ENCODE data around the gene COL5A1. TPM values are rescaled to one million over a fixed set of nuclear protein-coding genes. Genes with fewer than 3 reads are reported as not detected.

Gene COL5A1
- total and polyA plus RNA-seq, 11 donors: 7.6 to 91.3 (median 13.4) TPM

DNA sequence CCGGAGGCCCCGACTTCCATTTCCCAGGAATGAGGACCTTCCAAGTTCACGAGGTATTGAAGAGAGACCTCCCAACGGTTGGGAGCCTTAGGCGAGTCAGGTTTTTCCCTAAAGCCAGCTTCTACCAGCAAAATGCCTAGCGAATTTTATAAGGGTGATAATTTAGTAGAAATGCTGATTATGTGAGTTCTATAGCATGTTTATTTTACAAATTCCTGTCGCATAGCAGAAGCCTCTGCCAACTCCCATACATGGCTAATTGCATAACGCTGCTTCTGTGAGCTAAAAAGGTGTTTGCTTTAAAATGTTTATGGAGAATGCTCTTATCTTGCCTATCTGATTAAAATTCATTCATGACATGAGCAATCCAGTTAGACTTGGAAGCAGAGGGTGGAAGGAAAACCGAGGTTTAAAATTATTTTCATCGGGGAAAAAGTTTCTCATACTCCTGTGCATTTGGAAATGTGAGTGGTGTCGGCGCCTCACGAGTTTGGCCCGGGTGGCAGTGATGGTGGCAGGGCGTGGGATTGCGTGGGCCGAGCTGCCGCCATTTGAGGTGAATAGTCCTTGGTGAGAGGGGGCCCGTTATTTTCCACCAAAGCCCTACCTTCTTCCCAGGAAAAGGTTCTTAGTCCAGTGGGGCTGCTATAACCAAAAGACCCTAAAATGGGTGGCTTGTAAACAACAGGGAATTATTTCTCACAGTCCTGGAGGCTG is 134.6 kb downstream of the COL5A1 start:
- TF ChIP-seq, protein P1, sequence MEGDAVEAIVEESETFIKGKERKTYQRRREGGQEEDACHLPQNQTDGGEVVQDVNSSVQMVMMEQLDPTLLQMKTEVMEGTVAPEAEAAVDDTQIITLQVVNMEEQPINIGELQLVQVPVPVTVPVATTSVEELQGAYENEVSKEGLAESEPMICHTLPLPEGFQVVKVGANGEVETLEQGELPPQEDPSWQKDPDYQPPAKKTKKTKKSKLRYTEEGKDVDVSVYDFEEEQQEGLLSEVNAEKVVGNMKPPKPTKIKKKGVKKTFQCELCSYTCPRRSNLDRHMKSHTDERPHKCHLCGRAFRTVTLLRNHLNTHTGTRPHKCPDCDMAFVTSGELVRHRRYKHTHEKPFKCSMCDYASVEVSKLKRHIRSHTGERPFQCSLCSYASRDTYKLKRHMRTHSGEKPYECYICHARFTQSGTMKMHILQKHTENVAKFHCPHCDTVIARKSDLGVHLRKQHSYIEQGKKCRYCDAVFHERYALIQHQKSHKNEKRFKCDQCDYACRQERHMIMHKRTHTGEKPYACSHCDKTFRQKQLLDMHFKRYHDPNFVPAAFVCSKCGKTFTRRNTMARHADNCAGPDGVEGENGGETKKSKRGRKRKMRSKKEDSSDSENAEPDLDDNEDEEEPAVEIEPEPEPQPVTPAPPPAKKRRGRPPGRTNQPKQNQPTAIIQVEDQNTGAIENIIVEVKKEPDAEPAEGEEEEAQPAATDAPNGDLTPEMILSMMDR (IDR thresholded peaks at IDR 0.05): no peak
- TF ChIP-seq POLR2A (IDR thresholded peaks at IDR 0.05): no peak
- H3K4me1 ChIP-seq: peaks cover 0 to 30% (median 7%) of the 10 kb centered on the region in 12 donors
- no peaks in the 10 kb centered on the region for H3K9me3 ChIP-seq
- intact Hi-C loops (cut with DNase I): loop anchor here in 8 of 10 donors (5.0 to 10.0 kb wide), 7 partner anchors 119 to 639 kb away; no protein-coding TSS in a partner anchor
- H3K36me3 ChIP-seq: peaks cover 0 to 69% (median 15%) of the 10 kb centered on the region in 9 donors
- H3K27me3 ChIP-seq: no peaks in the 10 kb centered on the region
- DNase-seq: no peak
- WGBS, 4 donors: 90 to 92% (median 91%) methylated on average over 19 of the region's 19 CpGs
- ATAC-seq: no peak
- no peak overlapping the region for H3K4me3 ChIP-seq
- H3K27ac ChIP-seq: no peak overlapping the region

DNA sequence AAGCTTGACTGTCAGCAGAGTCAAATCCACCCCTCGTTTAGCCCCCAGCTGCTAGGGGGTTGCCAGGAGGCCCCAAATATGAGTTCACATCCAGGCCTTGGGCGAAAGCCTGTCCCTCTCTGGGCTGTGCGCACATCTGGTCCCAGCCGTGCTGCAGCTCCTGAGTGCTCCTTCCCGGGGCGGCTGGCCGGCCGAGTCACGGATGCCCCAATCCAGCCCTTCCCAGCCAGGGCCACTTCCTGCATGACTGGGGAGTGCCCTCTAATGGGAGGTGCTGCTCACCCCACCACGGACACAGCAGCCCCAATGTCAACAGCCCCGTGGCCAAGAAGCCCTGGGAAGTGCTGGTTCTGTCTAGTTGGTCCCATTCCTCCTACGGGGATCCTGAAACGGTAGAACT is 135.6 kb downstream of the COL5A1 start:
- intact Hi-C loops (cut with DNase I): loop anchor here in 8 of 10 donors (5.0 to 10.0 kb wide), 7 partner anchors 118 to 638 kb away; no protein-coding TSS in a partner anchor
- no peaks in the 10 kb centered on the region for H3K27me3 ChIP-seq
- 88 to 95% (median 91%) methylated on average over 8 to 13 of the region's 13 CpGs for WGBS, 4 donors
- H3K4me1 ChIP-seq: peaks cover 0 to 24% (median 5%) of the 10 kb centered on the region in 12 donors
- DNase-seq (no peak), ATAC-seq (no peak)
- no peak overlapping the region for H3K4me3 ChIP-seq
- TF ChIP-seq, protein P1 (IDR thresholded peaks at IDR 0.05): no peak
- TF ChIP-seq POLR2A (IDR thresholded peaks at IDR 0.05): no peak
- peaks cover 0 to 75% (median 15%) of the 10 kb centered on the region in 9 donors for H3K36me3 ChIP-seq
- no peaks in the 10 kb centered on the region for H3K9me3 ChIP-seq
- H3K27ac ChIP-seq: no peak overlapping the region

GRCh38 chr9:134778156-134778555 is 136.6 kb downstream of the COL5A1 start:
- Histone ChIP-seq H3K27me3 (no peaks in the 10 kb centered on the region), H3K27ac (no peak overlapping the region), H3K4me1 (peaks cover 0 to 29% (median 5%) of the 10 kb centered on the region in 12 donors), H3K9me3 (no peaks in the 10 kb centered on the region), H3K4me3 (no peak overlapping the region), H3K36me3 (peaks cover 0 to 68% (median 15%) of the 10 kb centered on the region in 9 donors)
- 85 to 95% (median 87%) methylated on average over 11 to 13 of the region's 13 CpGs for WGBS, 4 donors
- ATAC-seq: no peak
- no peak for DNase-seq
- intact Hi-C loops (cut with DNase I): loop anchor here in 9 of 10 donors (2.0 to 10.0 kb wide), 8 partner anchors 117 to 637 kb away; no protein-coding TSS in a partner anchor
- no peak for TF ChIP-seq POLR2A (IDR thresholded peaks at IDR 0.05)
- TF ChIP-seq, protein P1 (IDR thresholded peaks at IDR 0.05): no peak

DNA sequence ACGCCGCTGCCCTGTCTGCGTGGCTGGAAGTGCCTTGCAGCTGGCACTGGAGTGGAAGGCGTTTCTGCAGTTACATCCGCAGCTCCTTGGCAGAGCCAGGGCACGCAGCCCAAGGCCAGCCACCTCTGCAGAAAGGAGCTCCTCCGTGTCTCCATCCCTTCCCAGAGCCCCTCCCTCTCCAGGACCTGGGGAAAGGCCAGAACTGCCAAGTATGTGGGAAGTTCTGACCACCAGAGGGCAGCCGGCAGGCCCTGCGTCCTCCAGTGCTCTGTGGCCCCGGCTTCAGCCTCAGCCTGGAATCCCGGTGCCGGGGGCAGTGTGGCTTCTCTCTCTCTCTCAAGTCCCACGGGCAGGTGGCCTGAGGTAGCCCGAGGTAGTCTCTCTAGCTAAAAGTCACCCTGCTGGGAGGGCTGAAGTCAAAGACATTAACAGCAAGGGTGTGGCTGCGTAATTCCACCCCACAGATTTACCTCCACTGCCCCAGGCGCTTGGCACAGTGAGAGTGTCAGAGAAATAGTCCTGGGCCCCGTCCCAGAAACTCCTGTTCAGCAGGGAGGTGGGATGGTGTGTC is 137.3 kb downstream of the COL5A1 start:
- DNase-seq (peak; percentile 57 to 77 (median 68)), ATAC-seq (peak; percentile 39 to 84 (median 74))
- H3K4me3 ChIP-seq: no peak overlapping the region
- no peak for TF ChIP-seq POLR2A (IDR thresholded peaks at IDR 0.05)
- TF ChIP-seq, protein P1 (IDR thresholded peaks at IDR 0.05): peak; percentile 57 to 84 (median 69)
- WGBS, 4 donors: 32 to 56% (median 36%) methylated on average over 10 to 17 of the region's 17 CpGs
- H3K4me1 ChIP-seq: peaks cover 0 to 29% (median 6%) of the 10 kb centered on the region in 12 donors
- intact Hi-C loops (cut with DNase I): loop anchor here in 9 of 10 donors (1.0 to 10.0 kb wide), 9 partner anchors 116 to 636 kb away; no protein-coding TSS in a partner anchor
- H3K36me3 ChIP-seq: peaks cover 0 to 61% (median 15%) of the 10 kb centered on the region in 9 donors
- no peaks in the 10 kb centered on the region for H3K27me3 ChIP-seq
- H3K9me3 ChIP-seq: no peaks in the 10 kb centered on the region
- H3K27ac ChIP-seq: no peak overlapping the region

All from heart left ventricle (tissue), 16 donors.